ENCODE results near the gene RNF224.

RNF224 gene

GRCh38 chr9:137227054-137227852 lies at the start of gene RNF224:
Gene RNF224, plus strand, starts transcription at chr9:137227502. Its CDS starts 834 bp downstream, at chr9:137228336.
- DNase-seq: peak; percentile 73

GRCh38 chr9:137178201-137178938 lies 48.9 kb upstream of the RNF224 start:
- no peak for DNase-seq

- DNase-seq: no peak
Observed at GRCh38 chr9:137178939-137179630, 48.2 kb upstream of the RNF224 start.

- DNase-seq: no peak
Observed at GRCh38 chr9:137179761-137180160, 47.5 kb upstream of the RNF224 start.

- DNase-seq: no peak
Observed at GRCh38 chr9:137180491-137180890, 46.8 kb upstream of the RNF224 start.

- DNase-seq: no peak
Observed at GRCh38 chr9:137181680-137182079, 45.6 kb upstream of the RNF224 start.

GRCh38 chr9:137182836-137183235 lies 44.5 kb upstream of the RNF224 start:
- DNase-seq: no peak

- DNase-seq: no peak
Observed at GRCh38 chr9:137183980-137184595, 43.2 kb upstream of the RNF224 start.

- DNase-seq: no peak
Observed at GRCh38 chr9:137184881-137185660, 42.2 kb upstream of the RNF224 start.

- no peak for DNase-seq
Observed at GRCh38 chr9:137185921-137186320, 41.4 kb upstream of the RNF224 start.

GRCh38 chr9:137186385-137186784 lies 40.9 kb upstream of the RNF224 start:
- no peak for DNase-seq

GRCh38 chr9:137187386-137187785 lies 39.9 kb upstream of the RNF224 start:
- no peak for DNase-seq

GRCh38 chr9:137188086-137188489 lies 39.2 kb upstream of the RNF224 start:
- no peak for DNase-seq

- DNase-seq: peak; percentile 92
Observed at GRCh38 chr9:137188490-137189296, 38.6 kb upstream of the RNF224 start, which contains the start of the genes ANAPC2 and SSNA1. Gene ANAPC2, minus strand, starts transcription at chr9:137188560. Its CDS starts 28 bp downstream, at chr9:137188532. Gene SSNA1, plus strand, starts transcription at chr9:137188676. Its CDS starts 51 bp downstream, at chr9:137188727.

GRCh38 chr9:137189297-137190295 lies 37.7 kb upstream of the RNF224 start:
- no peak for DNase-seq

GRCh38 chr9:137190315-137190856 lies 36.9 kb upstream of the RNF224 start:
- no peak for DNase-seq

- no peak for DNase-seq
Observed at GRCh38 chr9:137191245-137191644, 36.1 kb upstream of the RNF224 start.

- DNase-seq: no peak
Observed at GRCh38 chr9:137191691-137192447, 35.4 kb upstream of the RNF224 start.

- no peak for DNase-seq
Observed at GRCh38 chr9:137192448-137192780, 34.9 kb upstream of the RNF224 start.

All from activated CD4-positive, alpha-beta T cell treated with anti-CD3 and anti-CD28 coated beads for 1 hour (primary cell).